Cardiac fibroblast (primary cell): Measurements from ENCODE around the gene BLID.

ENCODE experiments used
- DNase-seq, 2 donors: peaks; one replicate each; pipeline versions ENCODE4 v3.0.0 to v3.0.0-alpha.2; 2010; ENCODE audit warnings: low read depth in 2 of 2
- H3K4me3 ChIP-seq, 2 donors: replicated peaks in 1 of 2; 1 replicate in 1 of 2; 2 replicates in 1 of 2; pipeline ENCODE4 v1.5.1; 2011; ENCODE audit warnings: low read depth in 2 of 2, low read length in 2 of 2, mild to moderate bottlenecking in 2 of 2, moderate library complexity in 1 of 2
- CTCF ChIP-seq: IDR thresholded peaks from one replicate; pipeline ENCODE4 v1.5.1; 2011; ENCODE audit warnings: low read depth, mild to moderate bottlenecking, low read length, inconsistent platforms

BLID gene

GRCh38 chr11:122069707-122070360, 46.2 kb downstream of the BLID start:
- DNase-seq = peak; percentile 82 to 92
- no peak for TF ChIP-seq CTCF

GRCh38 chr11:122068837-122069236, 47.2 kb downstream of the BLID start:
- no peak for TF ChIP-seq CTCF
- no peak overlapping the region for H3K4me3 ChIP-seq
- DNase-seq = no peak

More at GRCh38 chr11:122069707-122070360, 46.2 kb downstream of the BLID start:
- no peak overlapping the region for H3K4me3 ChIP-seq

- DNase-seq = no peak
- no peak for TF ChIP-seq CTCF
- no peak overlapping the region for H3K4me3 ChIP-seq
Measured at GRCh38 chr11:122068141-122068540, 47.9 kb downstream of the BLID start.
